Measurements from ENCODE around the gene TNFRSF9.

The TNFRSF9 gene

GRCh38 chr1:7868070-7868780 is 72.4 kb downstream of the TNFRSF9 start:
- H3K4me1 ChIP-seq, result no peaks in the 10 kb centered on the region
- no peak overlapping the region for H3K27ac ChIP-seq
- no peaks in the 10 kb centered on the region for H3K36me3 ChIP-seq
- no peaks in the 10 kb centered on the region for H3K9me3 ChIP-seq
- intact Hi-C loops (cut with DNase I; ENCODE audit: low total_unique reads), result no loop called here
- no peak for DNase-seq
- H3K4me3 ChIP-seq, result no peak overlapping the region
- TF ChIP-seq CTCF (IDR thresholded peaks at IDR 0.05), result no peak
- peaks cover 0 to 5% of the 10 kb centered on the region in 2 donors for H3K27me3 ChIP-seq

GRCh38 chr1:7865978-7866377 is 74.7 kb downstream of the TNFRSF9 start:
- no peak for DNase-seq
- Histone ChIP-seq H3K36me3 (no peaks in the 10 kb centered on the region), H3K4me3 (no peak overlapping the region), H3K27me3 (peaks cover 0 to 5% of the 10 kb centered on the region in 2 donors), H3K27ac (no peak overlapping the region), H3K9me3 (no peaks in the 10 kb centered on the region), H3K4me1 (no peaks in the 10 kb centered on the region)
- intact Hi-C loops (cut with DNase I; ENCODE audit: low total_unique reads), result no loop called here
- no peak for TF ChIP-seq CTCF (IDR thresholded peaks at IDR 0.05)
